Measurements from ENCODE around the gene GPR156. TPM values are rescaled to one million over a fixed set of nuclear protein-coding genes. Genes with fewer than 3 reads are reported as not detected.

GPR156 gene
- total RNA-seq, 1 donor, result 0.42 TPM

- H3K9me3 ChIP-seq (ENCODE audit: low read depth, low read length), result no peaks in the 10 kb centered on the region
- H3K4me3 ChIP-seq (ENCODE audit: low read length), result no peak overlapping the region
- H3K27me3 ChIP-seq (ENCODE audit: insufficient read depth, low read length), result no peaks in the 10 kb centered on the region
- no peaks in the 10 kb centered on the region for H3K4me1 ChIP-seq (ENCODE audit: insufficient read depth, low read length)
Measured at GRCh38 chr3:120192579-120192978, 92.4 kb downstream of the GPR156 start.

- H3K9me3 ChIP-seq (ENCODE audit: low read depth, low read length), result no peaks in the 10 kb centered on the region
- no peaks in the 10 kb centered on the region for H3K27me3 ChIP-seq (ENCODE audit: insufficient read depth, low read length)
- no peak overlapping the region for H3K4me3 ChIP-seq (ENCODE audit: low read length)
- H3K4me1 ChIP-seq (ENCODE audit: insufficient read depth, low read length), result no peaks in the 10 kb centered on the region
Measured at GRCh38 chr3:120192159-120192558, 92.9 kb downstream of the GPR156 start.

- H3K4me3 ChIP-seq (ENCODE audit: low read length), result no peak overlapping the region
- no peaks in the 10 kb centered on the region for H3K27me3 ChIP-seq (ENCODE audit: insufficient read depth, low read length)
- peaks cover 2% of the 10 kb centered on the region for H3K4me1 ChIP-seq (ENCODE audit: insufficient read depth, low read length)
- no peaks in the 10 kb centered on the region for H3K9me3 ChIP-seq (ENCODE audit: low read depth, low read length)
Measured at GRCh38 chr3:120182613-120183511, 102.2 kb downstream of the GPR156 start.

GRCh38 chr3:120181632-120182031, 103.4 kb downstream of the GPR156 start:
- Histone ChIP-seq H3K4me1 (ENCODE audit: insufficient read depth, low read length) (peaks cover 6% of the 10 kb centered on the region), H3K27me3 (ENCODE audit: insufficient read depth, low read length) (no peaks in the 10 kb centered on the region), H3K9me3 (ENCODE audit: low read depth, low read length) (no peaks in the 10 kb centered on the region), H3K4me3 (ENCODE audit: low read length) (no peak overlapping the region)

- H3K27me3 ChIP-seq (ENCODE audit: insufficient read depth, low read length), result no peaks in the 10 kb centered on the region
- peaks cover 6% of the 10 kb centered on the region for H3K4me1 ChIP-seq (ENCODE audit: insufficient read depth, low read length)
- no peaks in the 10 kb centered on the region for H3K9me3 ChIP-seq (ENCODE audit: low read depth, low read length)
- no peak overlapping the region for H3K4me3 ChIP-seq (ENCODE audit: low read length)
Measured at GRCh38 chr3:120180731-120181412, 104.2 kb downstream of the GPR156 start.

GRCh38 chr3:120177707-120178306, 107.2 kb downstream of the GPR156 start:
- H3K4me1 ChIP-seq (ENCODE audit: insufficient read depth, low read length), result peaks cover 6% of the 10 kb centered on the region
- H3K9me3 ChIP-seq (ENCODE audit: low read depth, low read length), result no peaks in the 10 kb centered on the region
- no peaks in the 10 kb centered on the region for H3K27me3 ChIP-seq (ENCODE audit: insufficient read depth, low read length)
- no peak overlapping the region for H3K4me3 ChIP-seq (ENCODE audit: low read length)

GRCh38 chr3:120177151-120177550, 107.9 kb downstream of the GPR156 start:
- H3K4me1 ChIP-seq (ENCODE audit: insufficient read depth, low read length), result peaks cover 6% of the 10 kb centered on the region
- no peaks in the 10 kb centered on the region for H3K9me3 ChIP-seq (ENCODE audit: low read depth, low read length)
- H3K4me3 ChIP-seq (ENCODE audit: low read length), result no peak overlapping the region
- no peaks in the 10 kb centered on the region for H3K27me3 ChIP-seq (ENCODE audit: insufficient read depth, low read length)

- Histone ChIP-seq H3K9me3 (ENCODE audit: low read depth, low read length) (no peaks in the 10 kb centered on the region), H3K4me3 (ENCODE audit: low read length) (no peak overlapping the region), H3K27me3 (ENCODE audit: insufficient read depth, low read length) (no peaks in the 10 kb centered on the region), H3K4me1 (ENCODE audit: insufficient read depth, low read length) (peaks cover 6% of the 10 kb centered on the region)
Measured at GRCh38 chr3:120174811-120175539, 110.0 kb downstream of the GPR156 start.

- Histone ChIP-seq H3K4me3 (ENCODE audit: low read length) (no peak overlapping the region), H3K27me3 (ENCODE audit: insufficient read depth, low read length) (no peaks in the 10 kb centered on the region), H3K4me1 (ENCODE audit: insufficient read depth, low read length) (peaks cover 6% of the 10 kb centered on the region), H3K9me3 (ENCODE audit: low read depth, low read length) (no peaks in the 10 kb centered on the region)
Measured at GRCh38 chr3:120173056-120173675, 111.9 kb downstream of the GPR156 start.

- no peak overlapping the region for H3K4me3 ChIP-seq (ENCODE audit: low read length)
- H3K27me3 ChIP-seq (ENCODE audit: insufficient read depth, low read length), result no peaks in the 10 kb centered on the region
- H3K4me1 ChIP-seq (ENCODE audit: insufficient read depth, low read length), result no peaks in the 10 kb centered on the region
- H3K9me3 ChIP-seq (ENCODE audit: low read depth, low read length), result no peaks in the 10 kb centered on the region
Measured at GRCh38 chr3:120172070-120172469, 113.0 kb downstream of the GPR156 start.

GRCh38 chr3:120171134-120171873, 113.7 kb downstream of the GPR156 start:
- H3K4me1 ChIP-seq (ENCODE audit: insufficient read depth, low read length), result no peaks in the 10 kb centered on the region
- H3K4me3 ChIP-seq (ENCODE audit: low read length), result no peak overlapping the region
- H3K9me3 ChIP-seq (ENCODE audit: low read depth, low read length), result no peaks in the 10 kb centered on the region
- H3K27me3 ChIP-seq (ENCODE audit: insufficient read depth, low read length), result no peaks in the 10 kb centered on the region

- Histone ChIP-seq H3K4me1 (ENCODE audit: insufficient read depth, low read length) (no peaks in the 10 kb centered on the region), H3K9me3 (ENCODE audit: low read depth, low read length) (no peaks in the 10 kb centered on the region), H3K27me3 (ENCODE audit: insufficient read depth, low read length) (no peaks in the 10 kb centered on the region), H3K4me3 (ENCODE audit: low read length) (no peak overlapping the region)
Measured at GRCh38 chr3:120170223-120170622, 114.8 kb downstream of the GPR156 start.

GRCh38 chr3:120169407-120169806, 115.6 kb downstream of the GPR156 start:
- no peaks in the 10 kb centered on the region for H3K9me3 ChIP-seq (ENCODE audit: low read depth, low read length)
- no peak overlapping the region for H3K4me3 ChIP-seq (ENCODE audit: low read length)
- H3K4me1 ChIP-seq (ENCODE audit: insufficient read depth, low read length), result no peaks in the 10 kb centered on the region
- no peaks in the 10 kb centered on the region for H3K27me3 ChIP-seq (ENCODE audit: insufficient read depth, low read length)

GRCh38 chr3:120168611-120169010, 116.4 kb downstream of the GPR156 start:
- H3K4me3 ChIP-seq (ENCODE audit: low read length), result no peak overlapping the region
- no peaks in the 10 kb centered on the region for H3K9me3 ChIP-seq (ENCODE audit: low read depth, low read length)
- H3K4me1 ChIP-seq (ENCODE audit: insufficient read depth, low read length), result no peaks in the 10 kb centered on the region
- H3K27me3 ChIP-seq (ENCODE audit: insufficient read depth, low read length), result no peaks in the 10 kb centered on the region

All from mononuclear cell (primary cell).